Right cardiac atrium (tissue), 5 donors: ENCODE measurements around the gene SPATA7. TPM values are rescaled to one million over a fixed set of nuclear protein-coding genes. Genes with fewer than 3 reads are reported as not detected.
A peak's percentile ranks its signal among the peaks of the same experiment; 100 is the strongest.

Experiments used
- ATAC-seq, 2 donors: fragments of 200-7000 bp; cut with Tn5 transposase; one replicate each; pipeline versions ENCODE4 v1.8.0 to v1.9.1; 2020; ENCODE audit warnings: moderate library complexity in 2 of 2, mild to moderate bottlenecking in 1 of 2
- DNase-seq, 3 donors: peaks; one replicate each; pipeline ENCODE4 v3.0.0-alpha.2; 2020
- H3K27ac ChIP-seq: one replicate; pipeline ENCODE4 v1.5.1; 2013; ENCODE audit warnings: mild to moderate bottlenecking, low read length, control low read depth, moderate library complexity
- H3K27me3 ChIP-seq: one replicate; pipeline ENCODE4 v1.6.1; 2013; ENCODE audit not compliant: control insufficient read depth, insufficient read depth
- H3K4me1 ChIP-seq: one replicate; pipeline ENCODE4 v1.6.1; 2013; ENCODE audit warnings: low read length; ENCODE audit not compliant: control insufficient read depth, insufficient read depth
- H3K4me3 ChIP-seq: one replicate; pipeline ENCODE4 v1.5.1; 2013; ENCODE audit warnings: low read length, control low read depth
- H3K9me3 ChIP-seq: one replicate; pipeline ENCODE4 v1.6.1; 2013; ENCODE audit warnings: low read length; ENCODE audit not compliant: control insufficient read depth
- WGBS: extraction: QIAGEN DNeasy Blood & Tissue Kit; methylation state at CpG from one replicate; pipeline ENCODE4 v1.1.7; 2013; 5-methylcytosine and 5-hydroxymethylcytosine counted together
- intact Hi-C, 4 donors: fragments of 100-400 bp; cut with DNase I; formaldehyde crosslinking; loops; one replicate each; pipeline versions ENCODE4 v1.11.0 to v1.14.0; 2022 to 2023
- polyA plus RNA-seq: library from polyadenylated mRNA; stranded (reverse); fragments of 200-250 nt; gene quantifications from one replicate; pipeline ENCODE4 v1.2.3, GENCODE V29; 2013
- total RNA-seq, 4 donors: library from RNA; stranded (reverse); fragmentation: NEBNext Ultra II Directional; extraction: Animal tissue kit (Norgen Biotek cat#: 25700); gene quantifications; one replicate each; pipeline ENCODE4 v1.2.1, GENCODE V29; 2021
- donor health status: healthy with polysubstance abuse.
- donor health status: DM: no; HTN: yes; CAD: no.
- donor health status: DM: no; HTN: no; CAD: no.
- donor health status: DM: no; HTN: yes; CAD: no; lungs with severe emphysema.
- donor health status: DM: yes; HTN: yes; CAD: no.

Gene SPATA7
- total and polyA plus RNA-seq, 5 donors, result 4.9 to 15.4 (median 12.8) TPM

DNA sequence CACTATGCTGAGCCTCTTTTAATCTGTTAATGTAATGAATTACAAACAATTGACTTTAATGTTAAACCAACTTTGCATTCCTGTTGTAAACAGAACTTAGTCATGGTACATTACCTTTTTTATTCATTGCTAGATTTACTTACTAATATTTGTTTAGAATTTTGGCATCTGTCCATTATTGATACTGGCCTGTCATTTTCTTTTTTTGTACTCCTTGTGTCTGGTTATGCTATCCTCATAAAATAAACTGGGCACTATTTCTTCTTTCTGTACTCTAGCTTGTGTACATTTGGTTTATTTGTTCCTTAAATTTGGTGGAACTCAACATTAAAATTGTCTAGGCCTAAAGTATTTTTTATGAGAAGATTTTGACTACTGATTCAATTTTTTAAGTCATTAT is 32.1 kb downstream of the SPATA7 start:
- ATAC-seq, result no peak
- no peaks in the 10 kb centered on the region for H3K4me1 ChIP-seq
- DNase-seq, result no peak
- intact Hi-C loops, result no loop called here
- no peak overlapping the region for H3K27ac ChIP-seq
- H3K4me3 ChIP-seq, result no peak overlapping the region
- no peaks in the 10 kb centered on the region for H3K27me3 ChIP-seq
- H3K9me3 ChIP-seq, result no peaks in the 10 kb centered on the region

DNA sequence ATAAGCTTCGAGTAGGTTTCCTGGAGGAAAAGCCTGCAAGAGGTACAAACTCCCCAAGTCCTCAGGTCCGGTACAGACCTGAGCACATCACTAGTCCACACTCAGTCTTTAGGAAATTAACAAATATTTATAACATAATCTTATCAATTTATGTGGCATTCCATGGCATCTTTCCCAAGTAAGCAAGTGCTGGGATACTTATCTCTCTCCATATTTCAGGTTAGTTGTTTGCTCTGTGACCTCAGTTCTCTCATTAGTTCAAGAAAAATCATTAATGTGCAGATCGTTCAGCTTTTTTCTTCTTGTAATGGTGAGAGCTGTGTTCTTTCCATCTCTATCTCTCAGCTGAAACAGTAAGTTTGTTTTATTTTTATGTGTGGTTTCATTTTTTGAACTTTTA is 34.7 kb downstream of the SPATA7 start:
- 90% methylated on average over 3 of the region's 3 CpGs for WGBS
- H3K27me3 ChIP-seq, result no peaks in the 10 kb centered on the region
- H3K4me3 ChIP-seq, result no peak overlapping the region
- H3K9me3 ChIP-seq, result no peaks in the 10 kb centered on the region
- intact Hi-C loops, result no loop called here
- DNase-seq (no peak), ATAC-seq (no peak)
- no peaks in the 10 kb centered on the region for H3K4me1 ChIP-seq
- H3K27ac ChIP-seq, result no peak overlapping the region

DNA sequence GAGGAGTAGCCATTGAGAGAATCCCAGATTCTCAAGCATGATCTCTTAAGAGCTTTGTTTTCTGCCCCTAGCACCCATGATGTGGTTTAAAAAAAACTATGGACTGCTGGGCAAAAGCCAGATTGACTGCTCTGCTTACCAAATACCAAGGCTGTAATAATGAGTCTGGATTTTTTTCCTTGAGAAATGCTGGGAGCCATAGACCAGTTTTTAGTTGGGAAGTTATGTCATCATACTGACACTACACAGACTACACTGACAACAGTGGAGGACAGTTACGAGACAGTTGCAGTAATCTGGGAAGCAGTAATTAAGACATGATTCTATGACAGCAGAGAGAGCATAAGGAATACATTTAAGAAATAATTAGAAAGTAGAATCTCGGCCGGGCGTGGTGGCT is 35.8 kb downstream of the SPATA7 start:
- 85% methylated on average over 4 of the region's 4 CpGs for WGBS
- Histone ChIP-seq H3K4me1 (no peaks in the 10 kb centered on the region), H3K9me3 (no peaks in the 10 kb centered on the region), H3K4me3 (no peak overlapping the region), H3K27ac (no peak overlapping the region), H3K27me3 (no peaks in the 10 kb centered on the region)
- intact Hi-C loops, result no loop called here
- no peak for ATAC-seq
- DNase-seq, result no peak

GRCh38 chr14:88422047-88422446 is 36.6 kb downstream of the SPATA7 start:
- intact Hi-C loops, result no loop called here
- DNase-seq (no peak), ATAC-seq (no peak)
- Histone ChIP-seq H3K27ac (no peak overlapping the region), H3K9me3 (no peaks in the 10 kb centered on the region), H3K27me3 (no peaks in the 10 kb centered on the region), H3K4me3 (no peak overlapping the region), H3K4me1 (no peaks in the 10 kb centered on the region)

DNA sequence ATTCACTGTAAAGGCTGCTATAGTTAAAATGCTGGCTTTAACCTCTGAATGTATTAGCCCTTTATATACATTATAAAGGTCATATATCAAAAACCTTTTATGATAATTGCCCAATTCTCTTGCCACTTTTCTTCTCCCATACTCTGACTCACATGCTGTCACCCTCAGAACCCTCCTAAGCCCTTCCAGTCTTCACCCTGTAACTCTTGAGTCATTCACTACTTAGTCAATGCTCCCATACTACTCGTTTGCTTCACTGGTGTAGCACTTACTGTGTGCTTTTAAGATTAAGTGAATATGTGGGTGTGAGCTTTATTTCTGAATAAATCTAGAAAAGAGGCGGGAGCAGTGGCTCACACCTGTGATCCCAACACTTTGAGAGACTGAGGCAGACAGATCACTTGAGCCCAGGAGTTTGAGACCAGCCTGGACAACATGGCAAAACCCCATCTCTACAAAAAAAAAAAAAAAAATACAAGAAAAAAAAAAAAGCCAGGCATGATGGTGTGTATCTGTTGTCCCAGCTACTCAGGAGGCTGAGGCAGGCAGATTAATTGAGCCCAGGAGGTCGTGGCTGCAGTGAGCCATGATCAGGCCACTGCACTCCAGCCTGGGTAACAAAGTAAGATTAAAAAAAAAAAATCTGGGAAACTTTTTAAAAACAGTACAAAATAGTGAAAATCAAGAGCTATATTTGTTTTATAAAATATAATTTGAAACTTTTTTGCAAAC is 37.6 kb downstream of the SPATA7 start:
- intact Hi-C loops, result no loop called here
- 83% methylated on average over 3 of the region's 3 CpGs for WGBS
- Histone ChIP-seq H3K4me3 (no peak overlapping the region), H3K27me3 (no peaks in the 10 kb centered on the region), H3K4me1 (no peaks in the 10 kb centered on the region), H3K9me3 (no peaks in the 10 kb centered on the region), H3K27ac (no peak overlapping the region)
- DNase-seq, result no peak
- ATAC-seq, result no peak

DNA sequence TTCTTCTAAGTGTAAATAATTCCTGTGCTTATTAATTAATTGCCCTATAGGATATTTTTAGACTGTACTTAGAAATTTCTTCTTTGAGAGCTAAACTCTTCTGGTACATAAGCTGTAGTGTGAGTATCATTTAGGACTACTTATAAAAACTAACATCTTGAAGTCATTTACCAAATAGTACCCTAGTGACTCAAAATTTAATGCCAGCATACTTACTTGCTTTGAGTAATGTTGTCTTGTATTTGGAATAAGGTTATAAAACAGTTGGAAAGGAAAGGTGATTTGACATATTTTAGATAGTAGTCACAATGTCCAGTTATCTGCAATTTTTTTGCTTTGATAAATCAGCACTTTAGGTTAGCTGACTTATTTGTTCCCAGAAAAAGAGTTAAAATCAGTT is 39.1 kb downstream of the SPATA7 start:
- DNase-seq (no peak), ATAC-seq (no peak)
- H3K27ac ChIP-seq, result no peak overlapping the region
- H3K4me1 ChIP-seq, result no peaks in the 10 kb centered on the region
- H3K9me3 ChIP-seq, result no peaks in the 10 kb centered on the region
- H3K27me3 ChIP-seq, result no peaks in the 10 kb centered on the region
- no peak overlapping the region for H3K4me3 ChIP-seq
- intact Hi-C loops, result no loop called here

- 78% methylated on average over 7 of the region's 7 CpGs for WGBS
- H3K27me3 ChIP-seq, result no peaks in the 10 kb centered on the region
- no peaks in the 10 kb centered on the region for H3K9me3 ChIP-seq
- ATAC-seq (no peak), DNase-seq (peak; percentile 11 to 45 (median 42))
- H3K27ac ChIP-seq, result no peak overlapping the region
- no peak overlapping the region for H3K4me3 ChIP-seq
- intact Hi-C loops, result no loop called here
- no peaks in the 10 kb centered on the region for H3K4me1 ChIP-seq
Measured at GRCh38 chr14:88426271-88426670, 40.8 kb downstream of the SPATA7 start.

GRCh38 chr14:88430976-88431375 is 45.5 kb downstream of the SPATA7 start:
- Histone ChIP-seq H3K4me1 (no peaks in the 10 kb centered on the region), H3K27me3 (no peaks in the 10 kb centered on the region), H3K4me3 (no peak overlapping the region), H3K9me3 (no peaks in the 10 kb centered on the region), H3K27ac (no peak overlapping the region)
- WGBS, result 92% methylated on average over 2 of the region's 2 CpGs
- intact Hi-C loops, result no loop called here
- ATAC-seq (no peak), DNase-seq (no peak)

DNA sequence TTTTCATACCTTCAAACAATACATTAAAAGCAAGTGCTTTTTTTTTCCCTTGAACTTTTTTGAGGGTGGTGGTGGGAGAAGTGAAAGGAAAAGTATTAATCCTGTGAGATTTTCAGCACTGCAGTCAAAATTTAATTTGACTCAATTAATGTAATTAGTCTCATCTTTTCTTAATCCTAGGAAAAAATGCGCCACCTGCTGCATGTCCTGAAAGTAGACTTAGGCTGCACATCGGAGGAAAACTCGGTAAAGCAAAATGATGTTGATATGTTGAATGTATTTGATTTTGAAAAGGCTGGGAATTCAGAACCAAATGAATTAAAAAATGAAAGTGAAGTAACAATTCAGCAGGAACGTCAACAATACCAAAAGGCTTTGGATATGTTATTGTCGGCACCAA is 52.2 kb downstream of the SPATA7 start:
- H3K27ac ChIP-seq, result no peak overlapping the region
- no peak for DNase-seq
- H3K4me1 ChIP-seq, result no peaks in the 10 kb centered on the region
- ATAC-seq, result no peak
- intact Hi-C loops, result no loop called here
- H3K27me3 ChIP-seq, result no peaks in the 10 kb centered on the region
- no peaks in the 10 kb centered on the region for H3K9me3 ChIP-seq
- H3K4me3 ChIP-seq, result no peak overlapping the region
- WGBS, result 89% methylated on average over 5 of the region's 5 CpGs

DNA sequence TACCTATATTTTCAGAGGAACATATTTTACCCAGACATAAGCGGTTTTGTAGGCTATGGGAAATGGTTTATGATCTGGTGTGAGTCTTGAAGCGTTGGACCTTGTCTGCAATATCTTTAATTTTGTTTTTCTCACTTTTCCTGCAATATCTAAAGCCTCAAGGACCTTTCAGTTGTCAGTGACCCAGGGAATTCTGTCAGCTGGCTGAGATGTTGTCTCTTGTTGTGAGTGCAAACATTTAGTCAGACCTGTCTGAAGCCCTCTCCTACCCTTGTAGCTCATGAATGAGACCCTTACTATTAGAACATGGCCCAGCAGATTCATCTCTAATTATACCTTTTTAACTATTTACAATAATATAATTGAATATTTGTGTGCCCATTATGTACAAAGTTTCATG is 53.6 kb downstream of the SPATA7 start:
- H3K4me3 ChIP-seq, result no peak overlapping the region
- DNase-seq (no peak), ATAC-seq (no peak)
- H3K4me1 ChIP-seq, result no peaks in the 10 kb centered on the region
- intact Hi-C loops, result no loop called here
- H3K9me3 ChIP-seq, result no peaks in the 10 kb centered on the region
- H3K27me3 ChIP-seq, result no peaks in the 10 kb centered on the region
- 93% methylated on average over 2 of the region's 2 CpGs for WGBS
- H3K27ac ChIP-seq, result no peak overlapping the region

- 94% methylated on average over 4 of the region's 4 CpGs for WGBS
- DNase-seq (no peak), ATAC-seq (no peak)
- H3K4me3 ChIP-seq, result no peak overlapping the region
- H3K9me3 ChIP-seq, result no peaks in the 10 kb centered on the region
- intact Hi-C loops, result no loop called here
- H3K4me1 ChIP-seq, result no peaks in the 10 kb centered on the region
- H3K27ac ChIP-seq, result no peak overlapping the region
- no peaks in the 10 kb centered on the region for H3K27me3 ChIP-seq
Measured at GRCh38 chr14:88452231-88452630, 66.8 kb downstream of the SPATA7 start.

DNA sequence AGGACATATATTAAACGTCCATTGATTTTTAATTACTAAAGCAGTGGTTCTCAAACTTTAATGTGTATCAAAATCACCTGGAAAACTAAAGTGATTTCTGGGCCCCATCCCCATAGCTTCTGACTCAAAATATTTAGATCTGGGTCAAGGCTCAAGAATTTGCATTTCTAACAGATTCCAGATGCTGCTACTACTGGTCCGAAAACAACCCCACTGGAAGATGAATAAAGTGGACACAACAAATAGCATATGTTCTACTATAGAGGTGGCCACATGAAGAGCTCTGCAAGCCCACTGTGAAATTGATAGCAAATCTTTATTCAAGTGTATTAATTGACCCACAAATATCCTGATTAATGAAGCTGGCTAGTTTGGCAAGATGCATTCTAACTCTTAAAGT is 69.4 kb downstream of the SPATA7 start:
- H3K27me3 ChIP-seq, result no peaks in the 10 kb centered on the region
- no peak overlapping the region for H3K27ac ChIP-seq
- ATAC-seq (no peak), DNase-seq (no peak)
- no peaks in the 10 kb centered on the region for H3K9me3 ChIP-seq
- WGBS, result 93% methylated on average over 2 of the region's 2 CpGs
- no peaks in the 10 kb centered on the region for H3K4me1 ChIP-seq
- no peak overlapping the region for H3K4me3 ChIP-seq
- intact Hi-C loops, result no loop called here
